HepG2 (cell line): ENCODE data around the gene ADSS1. TPM values are rescaled to one million over a fixed set of nuclear protein-coding genes. Genes with fewer than 3 reads are reported as not detected.

Experiments
- CSRNP1 ChIP-seq: sonication (generic); formaldehyde crosslinking; IDR thresholded peaks from 2 replicates; pipeline ENCODE4 v1.8.1; 2023; ENCODE audit warnings: mild to moderate bottlenecking, missing genetic modification reagents
- ETV6 ChIP-seq: sonication (generic); formaldehyde crosslinking; conservative IDR thresholded peaks from 2 replicates; pipeline ENCODE4 v1.4.0; 2020; ENCODE audit warnings: missing genetic modification reagents
- HMG20A ChIP-seq: IDR thresholded peaks from 2 replicates; pipeline ENCODE4 v1.6.1; 2016; ENCODE audit warnings: borderline replicate concordance
- KAT2B ChIP-seq: fragments of 150-350 bp; IDR thresholded peaks from 2 replicates; pipeline ENCODE4 v1.6.1; 2014; ENCODE audit warnings: low read depth, low read length, borderline replicate concordance
- NFIC ChIP-seq: IDR thresholded peaks from 2 replicates; pipeline ENCODE4 v1.6.1; 2012; ENCODE audit warnings: mild to moderate bottlenecking, low read length, inconsistent platforms
- PAF1 ChIP-seq: IDR thresholded peaks from 2 replicates; pipeline ENCODE4 v1.6.1; 2016; ENCODE audit warnings: missing genetic modification reagents, missing compliant biosample characterization
- RFXANK ChIP-seq: IDR thresholded peaks from 2 replicates; pipeline ENCODE4 v1.6.1; 2016
- SRSF9 ChIP-seq: fragments of 200-400 bp; formaldehyde crosslinking; IDR thresholded peaks from 2 replicates; pipeline ENCODE4 v1.6.1; 2018; ENCODE audit warnings: borderline replicate concordance, mild to moderate bottlenecking, low read depth, low read length; ENCODE audit not compliant: insufficient read depth, poor library complexity, severe bottlenecking
- ZNF546 ChIP-seq: sonication (generic); formaldehyde crosslinking; conservative IDR thresholded peaks from 2 replicates; pipeline ENCODE4 v1.8.1; 2023; ENCODE audit warnings: mild to moderate bottlenecking, missing genetic modification reagents
- ZNF550 ChIP-seq: sonication (generic); formaldehyde crosslinking; IDR thresholded peaks from 2 replicates; pipeline ENCODE4 v1.4.0; 2020; ENCODE audit warnings: mild to moderate bottlenecking, missing genetic modification reagents, borderline replicate concordance
- ZNF609 ChIP-seq: sonication (generic); formaldehyde crosslinking; IDR thresholded peaks from 2 replicates; pipeline ENCODE4 v1.4.0; 2020; ENCODE audit warnings: mild to moderate bottlenecking, missing genetic modification reagents, borderline replicate concordance
- ZNF652 ChIP-seq: IDR thresholded peaks from 2 replicates; pipeline ENCODE4 v1.6.1; 2016; ENCODE audit warnings: low read depth, borderline replicate concordance
- ZNF691 ChIP-seq: sonication (generic); formaldehyde crosslinking; IDR thresholded peaks from 2 replicates; pipeline ENCODE4 v1.4.0; 2020; ENCODE audit warnings: missing genetic modification reagents, low read depth, mild to moderate bottlenecking, borderline replicate concordance
- ZNF781 ChIP-seq: sonication (generic); formaldehyde crosslinking; IDR thresholded peaks from 2 replicates; pipeline ENCODE4 v1.5.1; 2020; ENCODE audit warnings: borderline replicate concordance, mild to moderate bottlenecking, missing genetic modification reagents; ENCODE audit errors: not compliant biosample characterization
- polyA plus RNA-seq, 8 experiments: library from polyadenylated mRNA; depleted of rRNA in 3 of 8; stranded (reverse) in 7 of 8; unstranded in 1 of 8; fragments of >200 nt; fragmentation: Illumina TruSeq in 4 of 8; extraction: Trizol in 4 of 8; gene quantifications; 2 replicates each; pipeline versions ENCODE4 v1.2.1 to v1.2.3, GENCODE V29; 2011 to 2016; ENCODE audit warnings: low read depth in 4 of 8, missing spikeins in 1 of 8, mixed read lengths in 1 of 8; ENCODE audit not compliant: insufficient read depth in 1 of 8
- total RNA-seq, 5 experiments: library from RNA; depleted of rRNA; stranded (reverse); fragments of >200 nt; fragmentation: Illumina TruSeq; extraction: Trizol; gene quantifications; 2 replicates each; pipeline ENCODE4 v1.2.3, GENCODE V29; 2016; ENCODE audit warnings: low read depth in 1 of 5
- TF ChIP-seq, protein P1 (sequence below): sonication (generic); formaldehyde crosslinking; IDR thresholded peaks from 2 replicates; pipeline ENCODE4 v1.5.0; 2020; ENCODE audit warnings: mild to moderate bottlenecking, missing genetic modification reagents, borderline replicate concordance
- TF ChIP-seq, protein P2 (sequence below): IDR thresholded peaks from 2 replicates; pipeline ENCODE4 v1.6.1; 2016; ENCODE audit warnings: mild to moderate bottlenecking, missing biosample characterization, missing genetic modification reagents

ADSS1 gene
- total and polyA plus RNA-seq, 2 of the 13 experiments (the other 11 are each of a cell fraction or from before 2014, with no cell fraction given), result 1.0 to 36.7 TPM

GRCh38 chr14:104734991-104735779 is 11.2 kb downstream of the ADSS1 start (continued):
- TF ChIP-seq, protein P1, sequence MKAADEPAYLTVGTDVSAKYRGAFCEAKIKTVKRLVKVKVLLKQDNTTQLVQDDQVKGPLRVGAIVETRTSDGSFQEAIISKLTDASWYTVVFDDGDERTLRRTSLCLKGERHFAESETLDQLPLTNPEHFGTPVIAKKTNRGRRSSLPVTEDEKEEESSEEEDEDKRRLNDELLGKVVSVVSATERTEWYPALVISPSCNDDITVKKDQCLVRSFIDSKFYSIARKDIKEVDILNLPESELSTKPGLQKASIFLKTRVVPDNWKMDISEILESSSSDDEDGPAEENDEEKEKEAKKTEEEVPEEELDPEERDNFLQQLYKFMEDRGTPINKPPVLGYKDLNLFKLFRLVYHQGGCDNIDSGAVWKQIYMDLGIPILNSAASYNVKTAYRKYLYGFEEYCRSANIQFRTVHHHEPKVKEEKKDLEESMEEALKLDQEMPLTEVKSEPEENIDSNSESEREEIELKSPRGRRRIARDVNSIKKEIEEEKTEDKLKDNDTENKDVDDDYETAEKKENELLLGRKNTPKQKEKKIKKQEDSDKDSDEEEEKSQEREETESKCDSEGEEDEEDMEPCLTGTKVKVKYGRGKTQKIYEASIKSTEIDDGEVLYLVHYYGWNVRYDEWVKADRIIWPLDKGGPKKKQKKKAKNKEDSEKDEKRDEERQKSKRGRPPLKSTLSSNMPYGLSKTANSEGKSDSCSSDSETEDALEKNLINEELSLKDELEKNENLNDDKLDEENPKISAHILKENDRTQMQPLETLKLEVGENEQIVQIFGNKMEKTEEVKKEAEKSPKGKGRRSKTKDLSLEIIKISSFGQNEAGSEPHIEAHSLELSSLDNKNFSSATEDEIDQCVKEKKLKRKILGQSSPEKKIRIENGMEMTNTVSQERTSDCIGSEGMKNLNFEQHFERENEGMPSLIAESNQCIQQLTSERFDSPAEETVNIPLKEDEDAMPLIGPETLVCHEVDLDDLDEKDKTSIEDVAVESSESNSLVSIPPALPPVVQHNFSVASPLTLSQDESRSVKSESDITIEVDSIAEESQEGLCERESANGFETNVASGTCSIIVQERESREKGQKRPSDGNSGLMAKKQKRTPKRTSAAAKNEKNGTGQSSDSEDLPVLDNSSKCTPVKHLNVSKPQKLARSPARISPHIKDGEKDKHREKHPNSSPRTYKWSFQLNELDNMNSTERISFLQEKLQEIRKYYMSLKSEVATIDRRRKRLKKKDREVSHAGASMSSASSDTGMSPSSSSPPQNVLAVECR, result peak; percentile 69; the same call in 1 of the 2 replicates
- TF ChIP-seq ZNF546 (peak; percentile 80; the same call in 1 of the 2 replicates), ZNF691 (CRISPR knock-in tag) (peak; percentile 96), PAF1 (no peak), RFXANK (CRISPR knock-in tag) (no peak), ZNF550 (CRISPR knock-in tag) (no peak), HMG20A (CRISPR knock-in tag) (peak; percentile 64; the same call in 1 of the 2 replicates), SRSF9 (no peak), ZNF609 (CRISPR knock-in tag) (peak; percentile 78; the same call in 1 of the 2 replicates), CSRNP1 (CRISPR knock-in tag) (0 out of 2 replicates have a peak, but pooled peaks have one; percentile 87), ZNF652 (CRISPR knock-in tag) (no peak), ZNF781 (no peak), ETV6 (no peak), NFIC (no peak), KAT2B (no peak)
- TF ChIP-seq, protein P2, sequence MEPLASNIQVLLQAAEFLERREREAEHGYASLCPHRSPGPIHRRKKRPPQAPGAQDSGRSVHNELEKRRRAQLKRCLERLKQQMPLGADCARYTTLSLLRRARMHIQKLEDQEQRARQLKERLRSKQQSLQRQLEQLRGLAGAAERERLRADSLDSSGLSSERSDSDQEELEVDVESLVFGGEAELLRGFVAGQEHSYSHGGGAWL (CRISPR knock-in tag), result 0 out of 2 replicates have a peak, but pooled peaks have one; percentile 52
